ENCODE data around the gene TTC27.
"Not testable (repeated sequence)": the region's sequence is repeated elsewhere in the genome, so short reads cannot be mapped to it uniquely, and the experiment has no call there.

TTC27 gene

DNA sequence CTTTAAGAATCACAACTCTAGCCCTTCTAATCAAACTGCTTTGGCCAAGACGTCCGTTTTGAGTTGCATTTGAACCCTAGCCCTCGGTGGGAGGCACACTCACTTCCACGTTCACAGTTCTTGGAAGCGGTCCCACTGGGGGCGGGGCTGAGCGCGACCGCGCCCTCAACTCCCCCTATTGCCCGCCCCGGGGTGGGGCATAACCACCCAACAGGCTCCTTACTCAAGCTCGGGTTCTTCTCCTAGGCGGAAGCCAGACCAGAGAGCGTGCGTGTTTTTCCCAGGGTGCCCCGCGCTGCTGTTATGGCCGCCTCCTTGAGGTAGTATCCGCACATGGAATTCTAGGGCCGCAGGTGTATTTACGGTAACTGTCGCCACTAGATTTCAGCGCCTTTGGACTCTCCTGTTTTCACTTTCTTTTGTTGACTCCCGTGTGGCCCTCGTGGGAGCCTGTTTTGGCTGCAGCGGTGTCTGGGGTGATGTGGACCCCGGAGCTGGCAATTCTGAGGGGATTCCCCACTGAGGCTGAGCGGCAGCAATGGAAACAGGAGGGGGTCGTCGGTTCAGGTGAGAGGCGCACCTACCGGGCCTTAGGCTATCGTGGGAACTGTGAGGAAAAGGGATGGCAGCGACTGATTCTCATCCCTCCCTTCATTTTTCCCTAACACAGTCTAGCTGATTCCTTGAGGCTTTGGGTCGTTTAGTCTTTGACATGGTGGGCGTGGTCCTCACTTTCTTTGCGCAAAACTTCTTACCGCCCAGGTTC, at the start of gene TTC27:
TTC27 (plus strand) TSS at position 237 of the 766 bp plus-strand sequence; CDS start at position 480, 243 bp downstream.
- peak; percentile 91 for DNase-seq (ENCODE audit: low read depth)

DNA sequence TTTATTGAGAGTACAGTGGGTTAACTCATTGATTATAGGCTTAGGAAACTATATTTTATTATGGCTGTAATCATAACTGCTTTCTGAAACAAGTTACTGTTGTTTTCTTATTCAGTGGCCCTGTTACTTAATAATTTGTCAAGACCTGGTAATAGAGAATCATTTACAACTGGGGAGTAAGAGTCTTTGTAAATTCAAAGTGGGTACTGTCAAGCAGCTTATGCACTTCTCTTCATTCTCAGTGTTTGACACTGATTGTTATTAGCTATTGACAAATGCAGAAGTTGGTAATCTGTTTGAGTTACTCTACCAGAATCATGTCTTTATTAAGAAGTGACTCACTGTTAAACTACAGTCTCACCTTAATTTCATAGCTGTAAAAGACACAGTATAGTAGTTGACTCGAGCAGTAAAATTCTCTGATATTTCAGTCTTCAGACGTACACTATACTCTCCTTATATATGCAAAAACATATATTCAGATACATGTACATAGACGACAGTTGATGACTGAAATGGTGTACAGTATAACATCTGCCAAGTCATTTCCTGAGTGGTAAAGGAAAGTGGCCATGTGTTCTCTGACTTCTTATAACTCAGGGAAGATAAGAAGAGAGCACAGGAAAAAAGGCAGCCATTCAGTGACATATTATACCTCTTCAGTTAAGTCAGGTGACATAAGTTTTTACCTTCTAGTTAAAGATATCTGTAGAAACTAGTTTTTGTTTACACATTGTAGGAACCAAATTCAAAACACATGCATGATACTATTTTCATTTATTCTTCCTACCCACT, 36.0 kb upstream of the TTC27 start:
- DNase-seq (ENCODE audit: low read depth) = no peak

DNA sequence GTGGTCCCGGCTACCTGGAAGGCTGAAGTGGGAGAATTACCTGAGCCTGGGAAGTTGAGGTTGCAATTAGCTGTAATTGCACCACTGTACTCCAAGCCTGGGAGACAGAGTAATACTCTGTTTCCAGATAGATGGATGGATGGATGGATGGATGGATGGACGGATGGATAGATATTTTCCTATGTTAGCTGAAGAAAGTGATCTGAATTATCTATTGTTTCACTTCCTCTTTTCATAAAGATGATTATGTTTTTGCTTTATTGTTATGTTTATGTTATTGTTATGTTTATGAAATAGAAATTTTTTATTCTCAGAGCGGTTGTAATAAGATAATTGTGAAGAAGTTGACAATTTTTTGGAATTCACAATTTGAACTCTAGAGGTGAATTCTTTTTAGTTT, 33.3 kb upstream of the TTC27 start:
- no peak for DNase-seq (ENCODE audit: low read depth)

GRCh38 chr2:32611366-32611765, 16.5 kb upstream of the TTC27 start:
- DNase-seq (ENCODE audit: low read depth) = no peak

GRCh38 chr2:32611771-32612170, 16.1 kb upstream of the TTC27 start:
- DNase-seq (ENCODE audit: low read depth) = no peak

- DNase-seq (ENCODE audit: low read depth) = no peak
Observed at GRCh38 chr2:32614084-32614483, 13.8 kb upstream of the TTC27 start.

DNA sequence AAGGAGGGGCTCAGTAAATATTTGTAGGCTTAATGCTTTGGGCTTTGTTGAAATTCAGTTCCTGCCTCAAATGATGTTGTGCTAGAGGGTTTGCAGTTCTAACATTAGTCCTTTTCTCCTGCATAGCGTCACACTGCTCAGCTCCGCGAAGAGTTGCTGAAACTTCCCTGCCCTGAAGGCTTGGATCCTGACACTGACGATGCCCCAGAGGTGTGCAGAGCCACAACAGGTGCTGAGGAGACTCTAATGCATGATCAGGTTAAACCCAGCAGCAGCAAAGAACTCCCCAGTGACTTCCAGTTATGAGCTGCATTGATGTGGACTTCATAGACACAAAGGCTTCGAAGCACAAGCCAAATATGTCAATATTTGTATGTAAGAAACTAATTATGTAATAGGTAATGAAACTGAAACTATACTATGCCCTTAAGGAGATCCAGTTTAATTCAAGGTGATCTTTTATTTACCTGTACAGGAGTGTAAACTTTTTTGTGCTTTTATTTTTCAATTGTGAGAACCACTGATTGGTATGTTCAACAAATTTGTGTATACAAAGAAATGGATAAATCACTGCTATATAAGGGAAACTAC, 10.2 kb upstream of the TTC27 start:
- no peak for DNase-seq (ENCODE audit: low read depth)

- no peak for DNase-seq (ENCODE audit: low read depth)
Observed at GRCh38 chr2:32622570-32623310, 5.1 kb upstream of the TTC27 start.

DNA sequence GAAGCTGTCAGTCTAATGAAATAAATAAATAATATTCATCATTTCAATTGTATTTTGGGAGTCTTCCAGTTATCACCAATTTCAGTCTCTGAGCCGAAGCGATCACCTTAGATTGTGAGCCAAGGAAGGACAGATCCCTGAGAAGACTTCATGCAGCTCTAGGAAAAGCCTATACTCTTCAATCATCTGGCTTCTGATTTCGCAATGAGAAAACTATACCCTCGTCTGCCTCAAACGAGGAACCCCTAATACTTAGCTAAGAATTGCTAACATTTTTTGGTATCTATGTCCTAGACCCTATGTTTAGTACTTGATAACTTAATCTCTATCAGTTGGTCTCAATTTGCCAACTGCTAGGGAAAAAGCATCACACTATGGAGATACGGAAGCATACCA, 4.5 kb upstream of the TTC27 start:
- DNase-seq (ENCODE audit: low read depth) = no peak

DNA sequence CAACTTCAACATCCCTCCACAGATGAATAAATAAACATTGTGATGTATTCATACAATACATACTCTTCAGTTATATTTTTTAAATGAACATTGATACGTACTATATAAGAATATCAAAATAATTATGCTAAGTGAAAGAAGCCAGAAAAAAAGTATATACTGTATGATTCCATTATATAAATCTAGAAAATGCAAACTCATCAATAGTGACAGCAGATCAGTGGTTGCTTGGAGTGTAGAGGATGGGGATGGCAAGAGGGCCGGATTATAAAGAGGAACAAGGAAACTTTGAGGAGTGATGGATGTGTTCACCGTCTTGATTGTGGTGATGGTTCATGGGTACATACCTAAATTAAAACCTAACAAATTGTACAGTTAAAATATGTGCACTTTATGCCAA, 3.0 kb upstream of the TTC27 start:
- DNase-seq (ENCODE audit: low read depth) = no peak

GRCh38 chr2:32626639-32627221, 1.1 kb upstream of the TTC27 start:
- no peak for DNase-seq (ENCODE audit: low read depth)

GRCh38 chr2:32627441-32627813, 423 bp upstream of the TTC27 start:
- no peak for DNase-seq (ENCODE audit: low read depth)

DNA sequence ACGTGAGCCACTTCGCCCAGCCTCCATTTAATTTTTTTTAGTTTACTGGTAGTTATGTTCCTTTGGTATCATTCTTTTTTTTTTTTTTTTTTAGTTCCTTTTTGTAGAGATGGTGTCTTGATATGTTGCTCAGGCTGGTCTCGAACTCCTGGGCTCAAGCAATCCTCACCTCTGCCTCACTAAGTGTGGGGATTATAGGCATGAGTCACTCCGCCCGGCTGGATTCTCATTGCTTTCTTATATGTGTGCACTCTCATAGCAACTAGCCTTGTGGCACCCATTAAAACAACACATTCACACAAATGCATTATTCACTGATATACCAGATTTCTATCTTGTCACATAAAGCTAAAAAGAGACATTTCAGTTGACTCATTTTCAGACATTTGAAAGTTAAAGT, 4.2 kb downstream of the TTC27 start:
- no peak for DNase-seq (ENCODE audit: low read depth)

DNA sequence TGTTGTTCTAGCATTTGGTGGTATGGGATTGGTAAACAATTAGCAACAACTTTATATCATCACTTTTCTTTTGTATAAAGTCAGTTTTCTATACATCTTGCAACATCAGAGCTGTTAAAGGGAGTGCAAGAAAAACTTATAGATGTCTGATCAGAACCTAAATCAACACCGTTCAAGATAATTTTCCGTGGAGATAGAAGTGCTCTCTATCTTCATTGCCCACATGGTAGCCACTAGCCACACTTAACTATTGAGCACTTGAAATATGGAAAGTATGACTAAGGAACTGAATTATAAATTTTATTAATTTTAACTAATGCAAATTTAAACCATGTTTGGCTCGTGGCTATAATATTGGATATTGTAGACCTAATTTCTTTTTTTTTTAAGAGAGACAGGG, 5.2 kb downstream of the TTC27 start:
- DNase-seq (ENCODE audit: low read depth) = no peak

- not testable (repeated sequence) for DNase-seq (ENCODE audit: low read depth)
Observed at GRCh38 chr2:32638548-32638947, 10.7 kb downstream of the TTC27 start.

DNA sequence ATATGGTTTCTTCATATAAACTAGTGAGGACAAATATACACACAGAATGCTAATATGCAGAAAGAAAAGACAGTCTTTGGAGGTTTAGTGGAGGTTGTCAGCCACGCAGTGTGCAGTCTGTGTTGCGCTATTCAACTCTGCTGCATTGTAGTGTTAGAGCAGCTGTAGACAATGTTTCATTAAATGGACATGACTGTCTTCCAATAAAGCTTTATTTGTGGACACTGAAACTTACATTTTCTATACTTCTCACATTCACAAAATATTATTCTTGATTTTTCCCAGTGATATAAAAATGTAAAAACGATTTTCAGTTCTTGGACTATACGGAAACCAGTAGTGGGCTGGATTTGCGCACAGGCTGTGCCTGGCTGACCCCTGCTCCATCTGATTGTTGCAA, 13.3 kb downstream of the TTC27 start:
- DNase-seq (ENCODE audit: low read depth) = no peak

DNA sequence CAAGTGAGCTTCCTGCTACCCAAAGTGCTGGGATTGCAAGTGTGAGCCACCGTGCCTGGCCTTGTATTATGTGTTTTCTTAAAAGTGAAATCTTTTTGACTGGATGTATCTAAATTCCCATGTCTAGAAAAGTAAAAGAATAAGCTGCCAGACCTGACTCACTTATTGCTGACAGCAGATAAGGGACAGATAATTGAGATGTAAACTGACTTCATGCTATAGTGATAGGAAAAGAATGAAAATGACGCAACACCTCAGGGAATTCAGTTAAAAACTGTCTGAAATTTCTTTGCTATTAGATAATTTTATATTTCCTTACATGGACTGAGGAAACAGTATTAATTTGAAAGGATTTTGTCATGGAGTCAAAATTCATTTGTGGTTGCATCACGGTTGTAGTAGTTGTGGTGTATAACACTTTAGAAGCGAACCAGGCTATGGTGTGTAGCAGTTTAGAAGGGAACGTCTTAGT, 19.4 kb downstream of the TTC27 start:
- no peak for DNase-seq (ENCODE audit: low read depth)

DNA sequence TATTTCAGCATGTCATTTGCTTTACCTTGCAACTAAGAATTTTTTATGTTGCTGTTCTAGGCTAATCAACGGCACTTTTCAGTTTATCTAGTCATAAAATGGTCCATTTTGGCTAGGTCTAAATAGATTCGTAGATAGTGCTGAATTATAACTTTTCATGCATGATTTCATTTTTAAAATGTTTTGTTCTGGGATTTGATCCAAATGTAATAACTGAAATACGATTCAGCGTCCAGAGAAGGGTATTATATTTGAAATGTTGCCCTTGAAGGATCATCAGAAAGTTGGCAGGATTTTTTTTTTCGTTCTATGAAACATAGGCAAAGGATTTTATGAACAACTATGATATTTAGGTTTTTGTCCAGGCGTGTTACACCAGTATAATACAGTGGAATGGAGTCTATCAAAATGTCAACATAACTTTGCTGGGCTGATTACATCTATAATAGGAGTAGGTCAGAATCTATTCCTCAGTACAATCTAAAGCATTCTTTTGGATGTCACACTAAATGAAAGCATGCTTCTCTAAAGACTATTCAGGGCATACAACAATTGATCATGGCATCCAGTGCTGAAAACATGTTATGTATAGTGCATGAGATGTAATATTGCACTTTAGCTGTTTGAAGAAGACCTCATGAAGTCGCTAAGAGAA, 24.8 kb downstream of the TTC27 start:
- no peak for DNase-seq (ENCODE audit: low read depth)

DNA sequence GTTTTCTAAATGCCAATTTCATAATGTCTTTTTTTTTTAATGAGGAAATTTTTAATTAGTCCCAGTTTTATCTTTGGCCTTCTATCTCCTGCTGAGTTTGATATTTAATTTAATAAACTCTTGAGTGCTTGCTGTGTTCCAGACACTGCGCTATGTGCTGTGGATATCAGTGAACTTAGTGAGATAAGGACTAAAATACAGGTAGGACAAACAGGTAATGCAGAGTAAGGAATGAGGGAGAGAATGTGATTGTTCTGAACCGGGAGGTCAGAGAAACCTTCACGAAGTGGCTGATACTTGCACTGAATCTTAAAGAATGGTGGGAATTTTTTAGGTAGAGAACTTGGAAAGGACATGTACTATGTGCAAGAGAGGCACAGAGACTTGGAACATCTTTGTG, 28.2 kb downstream of the TTC27 start:
- no peak for DNase-seq (ENCODE audit: low read depth)

GRCh38 chr2:32663864-32664263, 36.0 kb downstream of the TTC27 start:
- no peak for DNase-seq (ENCODE audit: low read depth)

DNA sequence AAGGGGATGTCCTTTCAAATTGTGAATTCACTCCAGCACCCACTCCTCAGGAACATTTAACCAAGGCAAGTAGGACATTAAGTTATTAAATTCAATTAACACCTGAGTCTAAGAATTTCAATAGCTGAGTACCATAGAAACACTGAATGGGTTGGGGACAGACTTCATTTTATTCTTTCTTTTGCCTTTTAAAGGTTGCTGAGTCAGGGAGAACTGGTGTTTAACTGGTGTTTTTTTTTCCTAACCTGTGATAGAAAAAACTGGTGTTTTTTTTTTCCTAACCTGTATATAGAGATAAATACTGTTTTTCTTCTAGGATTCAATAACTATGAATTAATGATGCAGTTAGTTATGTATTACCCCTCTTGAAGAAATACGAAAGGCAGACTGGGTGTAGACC, 38.9 kb downstream of the TTC27 start:
- no peak for DNase-seq (ENCODE audit: low read depth)

Measured in stimulated activated CD8-positive, alpha-beta memory T cell treated with anti-CD3 and anti-CD28 coated beads, Interleukin-12 subunit alpha, Interleukin-12 subunit beta, amount 100 ng/mL, for 4 hours (primary cell).